Measurements from ENCODE around the gene NELFB.
"Not testable (repeated sequence)": the region's sequence is repeated elsewhere in the genome, so short reads cannot be mapped to it uniquely, and the experiment has no call there.

NELFB gene

GRCh38 chr9:137235424-137236237, 19.5 kb upstream of the NELFB start:
- TF ChIP-seq POLR2A (IDR thresholded peaks at IDR 0.05; ENCODE audit: low read depth, low read length), result no peak
- no peak for DNase-seq (ENCODE audit: insufficient read length, low spot score)
- FAIRE-seq, result no peak

GRCh38 chr9:137236238-137236935, 18.7 kb upstream of the NELFB start:
- DNase-seq (ENCODE audit: insufficient read length, low spot score), result peak; percentile 98
- no peak for TF ChIP-seq POLR2A (IDR thresholded peaks at IDR 0.05; ENCODE audit: low read depth, low read length)
- no peak for FAIRE-seq

GRCh38 chr9:137236936-137237421, 18.1 kb upstream of the NELFB start:
- DNase-seq (ENCODE audit: insufficient read length, low spot score), result no peak
- no peak for TF ChIP-seq POLR2A (IDR thresholded peaks at IDR 0.05; ENCODE audit: low read depth, low read length)
- no peak for FAIRE-seq

GRCh38 chr9:137237759-137238726, 17.1 kb upstream of the NELFB start:
- no peak for DNase-seq (ENCODE audit: insufficient read length, low spot score)
- FAIRE-seq, result no peak

GRCh38 chr9:137239541-137240200, 15.5 kb upstream of the NELFB start:
- not testable (repeated sequence) for DNase-seq (ENCODE audit: insufficient read length, low spot score); FAIRE-seq

More at GRCh38 chr9:137237759-137238726, 17.1 kb upstream of the NELFB start:
- no peak for TF ChIP-seq POLR2A (IDR thresholded peaks at IDR 0.05; ENCODE audit: low read depth, low read length)

- TF ChIP-seq POLR2A (IDR thresholded peaks at IDR 0.05; ENCODE audit: low read depth, low read length), result peak; percentile 81
- peak; percentile 92 for DNase-seq (ENCODE audit: insufficient read length, low spot score)
- FAIRE-seq, result no peak
These were observed 14.7 kb upstream of the NELFB start for GRCh38 chr9:137240318-137240840.

- FAIRE-seq, result peak; percentile 92
- DNase-seq (ENCODE audit: insufficient read length, low spot score), result peak; percentile 100
- TF ChIP-seq POLR2A (IDR thresholded peaks at IDR 0.05; ENCODE audit: low read depth, low read length), result peak; percentile 100
These were observed 14.2 kb upstream of the NELFB start, which contains the start of gene TUBB4B for GRCh38 chr9:137240841-137241489. TUBB4B (plus strand) TSS chr9:137241287; CDS start chr9:137241361, 74 bp downstream.

- peak; percentile 13; the same call in 1 of the 2 replicates for TF ChIP-seq POLR2A (IDR thresholded peaks at IDR 0.05; ENCODE audit: low read depth, low read length)
- FAIRE-seq, result no peak
- no peak for DNase-seq (ENCODE audit: insufficient read length, low spot score)
These were observed 13.4 kb upstream of the NELFB start for GRCh38 chr9:137241490-137242268.

GRCh38 chr9:137242269-137243203, 12.6 kb upstream of the NELFB start:
- no peak for TF ChIP-seq POLR2A (IDR thresholded peaks at IDR 0.05; ENCODE audit: low read depth, low read length)

GRCh38 chr9:137243266-137243625, 11.9 kb upstream of the NELFB start:
- not testable (repeated sequence) for DNase-seq (ENCODE audit: insufficient read length, low spot score); FAIRE-seq
- peak; percentile 14; the same call in 1 of the 2 replicates for TF ChIP-seq POLR2A (IDR thresholded peaks at IDR 0.05; ENCODE audit: low read depth, low read length)

More at GRCh38 chr9:137242269-137243203, 12.6 kb upstream of the NELFB start:
- DNase-seq (ENCODE audit: insufficient read length, low spot score), result no peak
- no peak for FAIRE-seq

Data from H54 (cell line).